H1 (cell line): ENCODE measurements around the gene KCNQ1OT1. TPM values are rescaled to one million over a fixed set of nuclear protein-coding genes. Genes with fewer than 3 reads are reported as not detected.

ENCODE experiments used
- CTCF ChIA-PET: fragments of 300-600 bp; sonication (Branson Sonifier 250); formaldehyde crosslinking; loops from one replicate; lab custom pipeline; 2021; ENCODE audit not compliant: partially characterized antibody; lab: Charles Lee
- POLR2A ChIA-PET: fragments of 300-600 bp; sonication (Branson Sonifier 250); formaldehyde crosslinking; loops from one replicate; lab custom pipeline; 2021; ENCODE audit warnings: inconsistent platforms; ENCODE audit not compliant: partially characterized antibody; lab: Charles Lee
- DNase-seq, 2 experiments: peaks; one replicate each; pipeline versions ENCODE4 v3.0.0 to v3.0.0-alpha.2; 2010 to 2022; ENCODE audit warnings: low spot score in 2 of 2, low read depth in 1 of 2, mixed read lengths in 1 of 2
- FAIRE-seq: peaks from 2 replicates; lab custom pipeline; 2011; peaks lifted over from hg19 to GRCh38; lab: Jason Lieb, UNC
- H2AFZ ChIP-seq: 2 replicates; pipeline ENCODE4 v1.8.1; 2012; ENCODE audit warnings: low read length, inconsistent platforms
- H2AK5ac ChIP-seq: 2 replicates; pipeline ENCODE4 v1.6.1; 2013; ENCODE audit warnings: low read depth, low read length
- H2BK120ac ChIP-seq: replicated peaks from 2 replicates; pipeline ENCODE3; 2013; ENCODE audit warnings: low read depth, low read length, inconsistent platforms
- H2BK12ac ChIP-seq: 2 replicates; pipeline ENCODE4 v1.6.1; 2013; ENCODE audit warnings: low read depth, low read length
- H2BK15ac ChIP-seq: 2 replicates; pipeline ENCODE4 v1.6.1; 2013; ENCODE audit warnings: low read length
- H2BK20ac ChIP-seq: 2 replicates; pipeline ENCODE4 v1.6.1; 2013; ENCODE audit warnings: low read length
- H2BK5ac ChIP-seq: 2 replicates; pipeline ENCODE4 v1.6.1; 2013; ENCODE audit warnings: low read depth, low read length
- H3K14ac ChIP-seq: 2 replicates; pipeline ENCODE4 v1.6.1; 2013; ENCODE audit warnings: inconsistent platforms; ENCODE audit not compliant: insufficient read length
- H3K18ac ChIP-seq: 2 replicates; pipeline ENCODE4 v1.6.1; 2013; ENCODE audit warnings: low read length; ENCODE audit errors: extremely low read depth
- H3K23ac ChIP-seq: 2 replicates; pipeline ENCODE4 v1.6.1; 2013; ENCODE audit warnings: inconsistent platforms; ENCODE audit not compliant: insufficient read length
- H3K23me2 ChIP-seq: 2 replicates; pipeline ENCODE4 v1.6.1; 2013; ENCODE audit warnings: low read depth, low read length
- H3K27ac ChIP-seq: 2 replicates; pipeline ENCODE4 v1.6.1; 2011; ENCODE audit warnings: low read depth, low read length, inconsistent platforms
- H3K27me3 ChIP-seq, 4 experiments: replicated peaks in 1 of 4; 1 replicate in 1 of 4; 2 replicates in 3 of 4; pipeline versions ENCODE4 v1.6.1 to v1.8.1; 2011 to 2013; ENCODE audit warnings: low read length in 3 of 4, mild to moderate bottlenecking in 3 of 4, inconsistent platforms in 2 of 4, mixed read lengths in 2 of 4, moderate library complexity in 1 of 4; ENCODE audit not compliant: control insufficient read depth in 3 of 4, insufficient read depth in 3 of 4; ENCODE audit errors: extremely low read depth in 1 of 4
- H3K36me3 ChIP-seq, 4 experiments: 2 replicates each; pipeline versions ENCODE4 v1.6.1 to v1.8.1; 2011 to 2013; ENCODE audit warnings: mild to moderate bottlenecking in 4 of 4, low read length in 3 of 4, moderate library complexity in 2 of 4, control low read depth in 1 of 4, inconsistent platforms in 1 of 4; ENCODE audit not compliant: insufficient read depth in 4 of 4, control insufficient read depth in 2 of 4
- H3K4ac ChIP-seq: replicated peaks from 2 replicates; pipeline ENCODE3; 2013; ENCODE audit warnings: low read length, low read depth, mixed read lengths, inconsistent platforms; ENCODE audit not compliant: insufficient read length
- H3K4me1 ChIP-seq, 4 experiments: replicated peaks in 1 of 4; 1 replicate in 1 of 4; 2 replicates in 3 of 4; pipeline versions ENCODE4 v1.6.1 to v1.8.1; 2011 to 2013; ENCODE audit warnings: low read length in 3 of 4, inconsistent platforms in 2 of 4, mixed read lengths in 1 of 4; ENCODE audit not compliant: insufficient read depth in 4 of 4, control insufficient read depth in 3 of 4
- H3K4me2 ChIP-seq, 2 experiments: 2 replicates each; pipeline versions ENCODE4 v1.6.1 to v1.8.1; 2011 to 2013; ENCODE audit warnings: low read depth in 2 of 2, low read length in 2 of 2, control low read depth in 1 of 2, inconsistent platforms in 1 of 2, mild to moderate bottlenecking in 1 of 2; ENCODE audit not compliant: insufficient read depth in 1 of 2
- H3K4me3 ChIP-seq, 4 experiments: fragments of 200-600, 300-600 bp in 1 of 4; sonication (generic), shearing (Covaris generic), sonication (Bioruptor Twin) in 1 of 4; 2 replicates each; pipeline versions ENCODE4 v1.5.1 to v1.8.1; 2011 to 2016; ENCODE audit warnings: low read length in 4 of 4, low read depth in 3 of 4, control low read depth in 2 of 4, inconsistent platforms in 2 of 4, mild to moderate bottlenecking in 2 of 4, mixed read lengths in 1 of 4, moderate library complexity in 1 of 4; ENCODE audit not compliant: insufficient read depth in 2 of 4; ENCODE audit errors: extremely low read depth in 1 of 4
- H3K56ac ChIP-seq: replicated peaks from 2 replicates; pipeline ENCODE3; 2013; ENCODE audit warnings: low read depth, mild to moderate bottlenecking, mixed read lengths, low read length, inconsistent platforms; ENCODE audit not compliant: insufficient read length
- H3K79me1 ChIP-seq: 2 replicates; pipeline ENCODE4 v1.6.1; 2013; ENCODE audit warnings: low read depth, low read length, control low read depth
- H3K79me2 ChIP-seq, 2 experiments: 2 replicates each; pipeline versions ENCODE4 v1.6.1 to v1.8.1; 2012 to 2013; ENCODE audit warnings: low read length in 2 of 2, mild to moderate bottlenecking in 2 of 2, inconsistent platforms in 1 of 2; ENCODE audit not compliant: insufficient read depth in 2 of 2, control insufficient read depth in 1 of 2
- H3K9ac ChIP-seq, 4 experiments: replicated peaks in 1 of 4; 1 replicate in 1 of 4; 2 replicates in 3 of 4; pipeline versions ENCODE4 v1.6.1 to v1.8.1; 2011 to 2013; ENCODE audit warnings: low read depth in 3 of 4, low read length in 3 of 4, control low read depth in 2 of 4, mild to moderate bottlenecking in 2 of 4, moderate library complexity in 2 of 4, inconsistent platforms in 1 of 4; ENCODE audit errors: extremely low read depth in 1 of 4
- H3K9me3 ChIP-seq, 2 experiments: 2 replicates each; pipeline versions ENCODE4 v1.6.1 to v1.8.1; 2012 to 2013; ENCODE audit warnings: mild to moderate bottlenecking in 2 of 2, moderate library complexity in 2 of 2, control low read depth in 1 of 2, inconsistent platforms in 1 of 2, low read depth in 1 of 2, low read length in 1 of 2, mixed read lengths in 1 of 2; ENCODE audit not compliant: insufficient read depth in 2 of 2
- H4K20me1 ChIP-seq, 2 experiments: replicated peaks in 1 of 2; 2 replicates each; pipeline versions ENCODE3 to v1.8.1; 2011 to 2013; ENCODE audit warnings: inconsistent platforms in 2 of 2, low read length in 2 of 2, mild to moderate bottlenecking in 1 of 2; ENCODE audit not compliant: insufficient read depth in 2 of 2, control insufficient read depth in 1 of 2
- H4K5ac ChIP-seq: 2 replicates; pipeline ENCODE4 v1.6.1; 2013; ENCODE audit warnings: low read length, low read depth, mixed read lengths, inconsistent platforms; ENCODE audit not compliant: insufficient read length
- H4K8ac ChIP-seq: 2 replicates; pipeline ENCODE4 v1.8.0; 2013; ENCODE audit warnings: mild to moderate bottlenecking, moderate library complexity, low read length, inconsistent platforms; ENCODE audit not compliant: insufficient read depth; ENCODE audit errors: extremely low read depth
- H4K91ac ChIP-seq: replicated peaks from 2 replicates; pipeline ENCODE3; 2013; ENCODE audit warnings: low read length, mixed read lengths, inconsistent platforms; ENCODE audit not compliant: insufficient read length
- CBX5 ChIP-seq: fragments of 300-800, 300-1000 bp; sonication (generic); IDR thresholded peaks from 2 replicates; pipeline ENCODE4 v1.7.1; 2016; ENCODE audit warnings: antibody characterized with exemption, low read length, low read depth
- EGR1 ChIP-seq: IDR thresholded peaks from 2 replicates; pipeline ENCODE4 v1.6.1; 2011; ENCODE audit warnings: low read depth, low read length, borderline replicate concordance
- EZH2 ChIP-seq: fragments of 200-600 bp; sonication (generic); IDR thresholded peaks from 2 replicates; pipeline ENCODE4 v1.7.1; 2012; ENCODE audit warnings: low read depth, mild to moderate bottlenecking, moderate library complexity, low read length, inconsistent platforms; ENCODE audit not compliant: severe bottlenecking
- HDAC2 ChIP-seq, 2 experiments: fragments of 300-600 bp in 1 of 2; sonication (generic) in 1 of 2; IDR thresholded peaks; 2 replicates each; pipeline ENCODE4 v1.6.1; 2011 to 2012; ENCODE audit warnings: low read depth in 2 of 2, low read length in 2 of 2, mild to moderate bottlenecking in 2 of 2, moderate library complexity in 2 of 2, borderline replicate concordance in 1 of 2, inconsistent platforms in 1 of 2
- HDAC6 ChIP-seq: IDR thresholded peaks from one replicate; pipeline ENCODE4 v1.7.1; 2012; ENCODE audit warnings: low read depth, mild to moderate bottlenecking, inconsistent platforms, low read length, moderate library complexity
- KDM4A ChIP-seq: IDR thresholded peaks from one replicate; pipeline ENCODE4 v1.7.1; 2012; ENCODE audit warnings: low read depth, mild to moderate bottlenecking, moderate library complexity, low read length, inconsistent platforms; ENCODE audit not compliant: severe bottlenecking
- KDM5A ChIP-seq: fragments of 200-600 bp; IDR thresholded peaks from 2 replicates; pipeline ENCODE4 v1.7.1; 2012; ENCODE audit warnings: mild to moderate bottlenecking, low read length, inconsistent platforms, mixed read lengths
- NANOG ChIP-seq: IDR thresholded peaks from 2 replicates; pipeline ENCODE4 v1.6.1; 2011; ENCODE audit warnings: low read length, low read depth, mild to moderate bottlenecking, inconsistent platforms; ENCODE audit not compliant: insufficient read depth, poor library complexity, severe bottlenecking
- RBBP5 ChIP-seq: IDR thresholded peaks from 2 replicates; pipeline ENCODE4 v1.7.1; 2012; ENCODE audit warnings: low read depth, mild to moderate bottlenecking, inconsistent platforms, low read length, moderate library complexity, borderline replicate concordance
- TAF7 ChIP-seq: optimal IDR thresholded peaks from 2 replicates; pipeline ENCODE3; 2011; ENCODE audit warnings: low read depth, mild to moderate bottlenecking, inconsistent platforms, low read length, moderate library complexity, borderline replicate concordance
- YY1 ChIP-seq: IDR thresholded peaks from 2 replicates; pipeline ENCODE4 v1.6.1; 2011; ENCODE audit warnings: low read depth, mild to moderate bottlenecking, low read length
- WGBS, 2 experiments: shearing (Covaris generic) in 1 of 2; methylation state at CpG; one replicate each; pipeline versions ENCODE4 v1.1.6 to v1.1.7; 2013 to 2015; ENCODE audit warnings: low lambda C conversion rate in 2 of 2, mixed read lengths in 2 of 2, inconsistent platforms in 1 of 2, low coverage in 1 of 2, missing lambda C conversion rate in 1 of 2; ENCODE audit not compliant: insufficient replicate concordance in 2 of 2, insufficient coverage in 1 of 2, insufficient read length in 1 of 2; ENCODE audit errors: extremely low coverage in 1 of 2, missing lambda C conversion rate in 1 of 2; 5-methylcytosine and 5-hydroxymethylcytosine counted together
- polyA plus RNA-seq, 7 experiments: library from polyadenylated mRNA; depleted of rRNA in 3 of 7; stranded (reverse) in 5 of 7; unstranded in 2 of 7; fragments of >200 nt in 5 of 7; fragments of 200-250 nt in 2 of 7; gene quantifications; 1 replicate in 5 of 7; 2 replicates in 1 of 7; 4 replicates in 1 of 7; pipeline versions ENCODE4 v1.2.1 to v1.2.3, GENCODE V29; 2011 to 2013; ENCODE audit warnings: missing spikeins in 2 of 7, mixed read lengths in 2 of 7
- total RNA-seq: library from RNA; stranded (reverse); fragmentation: NEBNext Ultra II Directional; extraction: Animal tissue kit (Norgen Biotek cat#: 25700); gene quantifications from 2 replicates; pipeline ENCODE4 v1.2.1, GENCODE V29; 2021
- TF ChIP-seq, protein P1 (sequence below): IDR thresholded peaks from 2 replicates; pipeline ENCODE4 v1.6.1; 2011; ENCODE audit warnings: low read length, improper control_type of control experiment

Gene KCNQ1OT1
- total and polyA plus RNA-seq, 2 of the 8 experiments (the other 6 are each of a cell fraction or from before 2014, with no cell fraction given) = 0.21 to 1.2 TPM

DNA sequence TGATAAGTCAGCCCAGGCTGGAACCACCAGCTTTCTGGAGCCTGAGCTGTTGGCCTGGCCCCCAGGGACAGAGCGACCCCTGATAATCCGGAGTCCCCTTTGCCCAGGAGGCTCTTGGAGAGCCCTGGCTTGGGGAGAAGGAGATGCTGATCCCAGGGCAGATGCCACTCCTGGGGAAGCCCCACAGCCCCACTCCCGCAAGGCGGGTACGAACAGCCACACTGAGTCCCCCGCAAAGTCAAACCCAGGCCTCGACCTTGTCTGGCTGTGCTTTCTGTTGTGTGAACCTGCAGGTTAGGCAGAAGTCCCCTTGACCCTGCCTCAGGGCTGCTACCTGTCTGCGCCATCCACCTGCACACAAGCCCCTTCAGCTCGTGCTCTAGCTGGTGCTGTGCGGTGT lies 108.0 kb downstream of the KCNQ1OT1 start:
- no peak overlapping the region for H3K4me3 ChIP-seq
- no peak for DNase-seq
- H2BK120ac ChIP-seq = no peak overlapping the region
- no peak overlapping the region for H3K4me2 ChIP-seq
- no peak overlapping the region for H3K23ac ChIP-seq
- H2BK15ac ChIP-seq = no peak overlapping the region
- no peaks in the 10 kb centered on the region for H3K36me3 ChIP-seq
- no peaks in the 10 kb centered on the region for H3K4me1 ChIP-seq
- H4K8ac ChIP-seq = no peak overlapping the region
- peaks cover 6 to 12% of the 10 kb centered on the region in 2 experiments; a peak in 2 of 4 replicates for H3K9me3 ChIP-seq
- no peak overlapping the region for H3K27ac ChIP-seq
- no peaks in the 10 kb centered on the region for H3K79me2 ChIP-seq
- H3K79me1 ChIP-seq = no peaks in the 10 kb centered on the region
- H3K18ac ChIP-seq = no peak overlapping the region; the same call in 1 of the 2 replicates
- ChIA-PET POLR2A (no interaction called here), CTCF (no interaction called here)
- no peak overlapping the region for H2BK20ac ChIP-seq
- 82% methylated on average over 10 of the region's 10 CpGs; no CpG with 5 or more reads in 1 of the 2 experiments for WGBS, 2 experiments
- H4K91ac ChIP-seq = no peak overlapping the region
- no peak overlapping the region for H2AFZ ChIP-seq
- no peak overlapping the region for H3K14ac ChIP-seq
- H3K4ac ChIP-seq = no peak overlapping the region
- no peak overlapping the region for H3K9ac ChIP-seq
- H4K20me1 ChIP-seq = peaks cover 0 to 10% of the 10 kb centered on the region in 2 experiments
- no peak overlapping the region; the same call in 1 of the 2 replicates for H2BK5ac ChIP-seq
- H3K23me2 ChIP-seq = no peaks in the 10 kb centered on the region
- H3K27me3 ChIP-seq = peaks cover 33 to 90% (median 82%) of the 10 kb centered on the region in 4 experiments
- FAIRE-seq = no peak
- H2BK12ac ChIP-seq = no peak overlapping the region
- H2AK5ac ChIP-seq = no peak overlapping the region
- no peak overlapping the region for H4K5ac ChIP-seq
- H3K56ac ChIP-seq = no peak overlapping the region
- TF ChIP-seq TAF7 (no peak), HDAC6 (no peak), CBX5 (no peak), EZH2 (no peak), NANOG (no peak), EGR1 (no peak), RBBP5 (no peak), KDM5A (no peak), HDAC2 (IDR thresholded peaks at IDR 0.05; ENCODE audit: borderline replicate concordance in 1 of 2, low read depth in 2 of 2, low read length in 2 of 2) (no peak), YY1 (no peak), KDM4A (no peak)
- TF ChIP-seq, protein P1, sequence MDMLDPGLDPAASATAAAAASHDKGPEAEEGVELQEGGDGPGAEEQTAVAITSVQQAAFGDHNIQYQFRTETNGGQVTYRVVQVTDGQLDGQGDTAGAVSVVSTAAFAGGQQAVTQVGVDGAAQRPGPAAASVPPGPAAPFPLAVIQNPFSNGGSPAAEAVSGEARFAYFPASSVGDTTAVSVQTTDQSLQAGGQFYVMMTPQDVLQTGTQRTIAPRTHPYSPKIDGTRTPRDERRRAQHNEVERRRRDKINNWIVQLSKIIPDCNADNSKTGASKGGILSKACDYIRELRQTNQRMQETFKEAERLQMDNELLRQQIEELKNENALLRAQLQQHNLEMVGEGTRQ = no peak
